OCI-LY1 (cell line): Measurements from ENCODE around the gene LATS2.

ENCODE experiments used
- H2AFZ ChIP-seq: fragments of 200-600 bp; sonication (generic), shearing (Covaris generic); 2 replicates; pipeline ENCODE4 v1.6.0; 2014; ENCODE audit warnings: antibody characterized with exemption, mild to moderate bottlenecking, low read length
- H3F3A ChIP-seq: fragments of 200-600 bp; sonication (generic), shearing (Covaris generic); 2 replicates; pipeline ENCODE4 v1.6.0; 2014; ENCODE audit warnings: mild to moderate bottlenecking, antibody characterized with exemption, low read length, moderate library complexity; ENCODE audit not compliant: insufficient read depth
- H3K27ac ChIP-seq: fragments of 200-600 bp; sonication (generic); 2 replicates; pipeline ENCODE4 v1.5.1; 2014; ENCODE audit warnings: low read length, mixed run types, mild to moderate bottlenecking, low read depth; ENCODE audit not compliant: poor library complexity, severe bottlenecking
- H3K27me3 ChIP-seq: fragments of 200-600 bp; sonication (generic); 2 replicates; pipeline ENCODE4 v1.6.0; 2014; ENCODE audit warnings: antibody characterized with exemption, mild to moderate bottlenecking, low read length, moderate library complexity; ENCODE audit not compliant: insufficient read depth
- H3K36me3 ChIP-seq: fragments of 200-600 bp; sonication (generic); 2 replicates; pipeline ENCODE4 v1.6.1; 2014; ENCODE audit warnings: mild to moderate bottlenecking, antibody characterized with exemption, low read length, moderate library complexity, mixed read lengths; ENCODE audit not compliant: insufficient read depth
- H3K4me1 ChIP-seq: fragments of 200-600 bp; sonication (generic); 2 replicates; pipeline ENCODE4 v1.5.1; 2014; ENCODE audit warnings: mild to moderate bottlenecking, low read length, moderate library complexity; ENCODE audit not compliant: insufficient read depth, severe bottlenecking
- H3K4me2 ChIP-seq: fragments of 200-600 bp; sonication (generic), shearing (Covaris generic); 2 replicates; pipeline ENCODE4 v1.6.1; 2014; ENCODE audit warnings: low read length
- H3K4me3 ChIP-seq: fragments of 200-600 bp; sonication (generic); 2 replicates; pipeline ENCODE4 v1.5.1; 2014; ENCODE audit warnings: low read length, low read depth, mild to moderate bottlenecking, mixed read lengths; ENCODE audit not compliant: poor library complexity, severe bottlenecking
- H3K79me2 ChIP-seq: fragments of 200-600 bp; shearing (Covaris generic); 2 replicates; pipeline ENCODE4 v1.6.1; 2016; ENCODE audit warnings: mixed run types, low read length, mixed read lengths; ENCODE audit not compliant: insufficient read depth
- H3K9ac ChIP-seq: fragments of 200-600 bp; sonication (generic), shearing (Covaris generic); 2 replicates; pipeline ENCODE4 v1.6.1; 2014; ENCODE audit warnings: mild to moderate bottlenecking, low read length, mixed read lengths
- H3K9me2 ChIP-seq: fragments of 200-600 bp; sonication (generic), shearing (Covaris generic); 2 replicates; pipeline ENCODE4 v1.6.1; 2014; ENCODE audit warnings: low read depth, mild to moderate bottlenecking, low read length, mixed read lengths
- H3K9me3 ChIP-seq: fragments of 200-600 bp; shearing (Covaris generic); 2 replicates; pipeline ENCODE4 v1.6.1; 2014; ENCODE audit warnings: low read length, mixed read lengths
- H4K20me1 ChIP-seq: fragments of 200-600 bp; sonication (generic), shearing (Covaris generic); 2 replicates; pipeline ENCODE4 v1.6.0; 2016; ENCODE audit warnings: mild to moderate bottlenecking, low read length; ENCODE audit not compliant: insufficient read depth
- EZH2 ChIP-seq: fragments of 200-600 bp; sonication (generic), shearing (Covaris generic); IDR thresholded peaks from 2 replicates; pipeline ENCODE4 v1.8.0; 2017; ENCODE audit warnings: borderline replicate concordance, mixed run types, mild to moderate bottlenecking, antibody characterized with exemption, low read length, moderate library complexity, mixed read lengths
- TF ChIP-seq, protein P1 (sequence below): fragments of 200-600 bp; sonication (generic), shearing (Covaris generic); IDR thresholded peaks from 2 replicates; pipeline ENCODE4 v1.5.1; 2017; ENCODE audit warnings: mild to moderate bottlenecking, antibody characterized with exemption, low read length, moderate library complexity, mixed read lengths

LATS2 gene

DNA sequence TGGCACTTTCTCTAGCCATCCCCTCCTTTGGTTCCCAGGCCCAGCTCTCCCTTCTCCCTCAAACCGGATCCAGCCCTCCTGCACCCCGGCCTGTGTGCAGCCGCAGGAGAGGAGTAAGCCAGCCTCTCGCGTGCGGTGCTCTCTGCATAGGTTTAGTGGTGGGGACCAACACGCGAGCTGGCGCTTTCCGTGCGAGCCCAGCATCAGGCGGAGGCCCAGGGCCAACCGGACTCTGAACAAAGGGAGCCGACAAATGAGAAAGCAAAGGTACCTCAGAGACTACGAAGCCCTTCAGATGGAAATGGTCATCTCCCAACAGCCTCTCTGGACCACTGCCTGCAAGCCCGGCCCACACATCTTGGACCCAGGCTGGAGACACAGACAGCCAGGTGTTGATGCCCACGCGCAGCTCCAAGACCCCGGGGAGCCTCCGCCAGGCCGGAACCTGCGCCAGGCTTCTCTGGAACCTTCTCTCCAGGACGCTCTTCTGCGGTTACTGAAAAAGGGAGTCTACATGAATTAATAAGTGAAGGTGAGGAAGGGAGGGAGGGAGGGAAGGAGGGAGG lies 16.5 kb upstream of the LATS2 start:
- Histone ChIP-seq H3K4me1 (no peaks in the 10 kb centered on the region), H3K27ac (no peak overlapping the region), H3K4me2 (no peak overlapping the region), H4K20me1 (no peaks in the 10 kb centered on the region), H2AFZ (no peak overlapping the region), H3K27me3 (no peaks in the 10 kb centered on the region), H3K36me3 (no peaks in the 10 kb centered on the region), H3K9me3 (no peaks in the 10 kb centered on the region), H3K4me3 (no peak overlapping the region), H3F3A (no peaks in the 10 kb centered on the region), H3K9ac (no peak overlapping the region), H3K79me2 (no peaks in the 10 kb centered on the region), H3K9me2 (no peaks in the 10 kb centered on the region)
- TF ChIP-seq, protein P1, sequence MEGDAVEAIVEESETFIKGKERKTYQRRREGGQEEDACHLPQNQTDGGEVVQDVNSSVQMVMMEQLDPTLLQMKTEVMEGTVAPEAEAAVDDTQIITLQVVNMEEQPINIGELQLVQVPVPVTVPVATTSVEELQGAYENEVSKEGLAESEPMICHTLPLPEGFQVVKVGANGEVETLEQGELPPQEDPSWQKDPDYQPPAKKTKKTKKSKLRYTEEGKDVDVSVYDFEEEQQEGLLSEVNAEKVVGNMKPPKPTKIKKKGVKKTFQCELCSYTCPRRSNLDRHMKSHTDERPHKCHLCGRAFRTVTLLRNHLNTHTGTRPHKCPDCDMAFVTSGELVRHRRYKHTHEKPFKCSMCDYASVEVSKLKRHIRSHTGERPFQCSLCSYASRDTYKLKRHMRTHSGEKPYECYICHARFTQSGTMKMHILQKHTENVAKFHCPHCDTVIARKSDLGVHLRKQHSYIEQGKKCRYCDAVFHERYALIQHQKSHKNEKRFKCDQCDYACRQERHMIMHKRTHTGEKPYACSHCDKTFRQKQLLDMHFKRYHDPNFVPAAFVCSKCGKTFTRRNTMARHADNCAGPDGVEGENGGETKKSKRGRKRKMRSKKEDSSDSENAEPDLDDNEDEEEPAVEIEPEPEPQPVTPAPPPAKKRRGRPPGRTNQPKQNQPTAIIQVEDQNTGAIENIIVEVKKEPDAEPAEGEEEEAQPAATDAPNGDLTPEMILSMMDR, result no peak
- TF ChIP-seq EZH2, result no peak

- no peaks in the 10 kb centered on the region for H3K9me2 ChIP-seq
- H2AFZ ChIP-seq, result no peak overlapping the region
- no peaks in the 10 kb centered on the region for H3K36me3 ChIP-seq
- H3K4me1 ChIP-seq, result no peaks in the 10 kb centered on the region
- H3F3A ChIP-seq, result no peaks in the 10 kb centered on the region
- H3K9me3 ChIP-seq, result no peaks in the 10 kb centered on the region
- H3K4me3 ChIP-seq, result no peak overlapping the region
- no peak overlapping the region for H3K9ac ChIP-seq
- H3K4me2 ChIP-seq, result no peak overlapping the region
- no peak for TF ChIP-seq EZH2
- TF ChIP-seq, protein P1, result no peak
- no peaks in the 10 kb centered on the region for H3K27me3 ChIP-seq
- H4K20me1 ChIP-seq, result no peaks in the 10 kb centered on the region
- no peaks in the 10 kb centered on the region for H3K79me2 ChIP-seq
- no peak overlapping the region for H3K27ac ChIP-seq
Measured at GRCh38 chr13:21077076-21077787, 15.8 kb upstream of the LATS2 start.

DNA sequence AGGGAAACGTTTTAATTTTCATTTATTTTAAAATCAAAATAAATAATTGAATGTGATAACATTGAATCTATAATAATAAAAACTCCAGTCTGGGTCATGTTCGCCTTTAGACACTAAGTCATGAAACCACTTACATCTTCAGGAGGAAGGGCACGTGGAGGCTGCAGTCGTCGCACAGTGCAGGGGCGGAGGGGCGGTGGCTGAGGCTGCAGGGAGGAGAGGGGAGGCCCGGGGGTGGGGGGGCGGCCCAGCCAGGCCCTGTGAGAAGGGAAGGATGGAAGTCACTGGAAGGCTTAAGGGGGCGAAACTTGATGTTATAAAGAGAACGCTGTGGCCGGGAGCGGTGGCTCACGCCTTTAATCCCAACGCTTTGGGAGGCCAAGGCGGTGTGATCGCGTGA lies 14.9 kb upstream of the LATS2 start:
- Histone ChIP-seq H3K9me2 (no peaks in the 10 kb centered on the region), H2AFZ (no peak overlapping the region), H3K27ac (no peak overlapping the region), H3K9ac (no peak overlapping the region), H4K20me1 (no peaks in the 10 kb centered on the region), H3K27me3 (no peaks in the 10 kb centered on the region), H3K36me3 (no peaks in the 10 kb centered on the region), H3K79me2 (no peaks in the 10 kb centered on the region), H3K4me3 (no peak overlapping the region), H3F3A (no peaks in the 10 kb centered on the region), H3K4me2 (no peak overlapping the region), H3K9me3 (no peaks in the 10 kb centered on the region), H3K4me1 (no peaks in the 10 kb centered on the region)
- no peak for TF ChIP-seq EZH2
- TF ChIP-seq, protein P1, result no peak
